ENCODE measurements around the gene GYPB.
"Not testable (repeated sequence)": the region's sequence is repeated elsewhere in the genome, so short reads cannot be mapped to it uniquely, and the experiment has no call there.

GYPB gene

GRCh38 chr4:144019277-144019676 is at the start of gene GYPB:
Gene GYPB (minus strand): TSS chr4:144019380. CDS start chr4:144019287, 93 bp downstream.
- not testable (repeated sequence) for H3K27me3 Mint-ChIP-seq (ENCODE audit: low read depth); H3K4me3 Mint-ChIP-seq; H3K36me3 Mint-ChIP-seq (ENCODE audit: low read depth); H3K27ac Mint-ChIP-seq; H3K9me3 Mint-ChIP-seq; H3K4me1 Mint-ChIP-seq (ENCODE audit: low read depth)

DNA sequence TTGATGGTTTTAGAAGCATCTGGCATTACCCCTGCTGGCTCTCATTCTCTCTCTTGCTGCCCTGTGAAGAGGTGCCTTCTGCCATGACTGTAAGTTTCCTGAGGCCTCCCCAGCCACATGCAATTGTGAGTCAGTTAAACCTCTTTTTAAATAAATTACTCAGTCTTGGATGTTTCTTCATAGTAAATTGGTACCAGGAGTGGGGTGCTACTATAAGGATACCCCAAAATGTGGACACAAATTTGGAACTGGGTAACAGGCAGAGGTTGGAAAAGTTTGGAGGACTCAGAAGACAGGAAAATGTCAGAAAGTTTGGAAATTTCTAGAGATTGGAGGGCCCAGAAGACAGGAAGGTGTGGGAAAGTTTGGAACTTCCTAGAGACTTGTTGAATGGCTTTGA is 42.4 kb upstream of the GYPB start:
- not testable (repeated sequence) for H3K27ac Mint-ChIP-seq; H3K4me3 Mint-ChIP-seq; H3K36me3 Mint-ChIP-seq (ENCODE audit: low read depth)

GRCh38 chr4:144060234-144060859 is 41.2 kb upstream of the GYPB start:
- not testable (repeated sequence) for H3K27me3 Mint-ChIP-seq (ENCODE audit: low read depth); H3K4me1 Mint-ChIP-seq (ENCODE audit: low read depth); H3K4me3 Mint-ChIP-seq

More for the DNA sequence above, 42.4 kb upstream of the GYPB start:
- H3K4me1 Mint-ChIP-seq (ENCODE audit: low read depth); H3K27me3 Mint-ChIP-seq (ENCODE audit: low read depth): not testable (repeated sequence)
- H3K9me3 Mint-ChIP-seq = peaks cover 12% of the 10 kb centered on the region

GRCh38 chr4:144056800-144057199 is 37.6 kb upstream of the GYPB start:
- Mint-ChIP-seq H3K27ac (no peak overlapping the region), H3K4me1 (ENCODE audit: low read depth) (no peaks in the 10 kb centered on the region), H3K27me3 (ENCODE audit: low read depth) (no peaks in the 10 kb centered on the region), H3K36me3 (ENCODE audit: low read depth) (no peaks in the 10 kb centered on the region), H3K9me3 (peaks cover 7% of the 10 kb centered on the region), H3K4me3 (no peak overlapping the region)

More at GRCh38 chr4:144060234-144060859, 41.2 kb upstream of the GYPB start:
- H3K9me3 Mint-ChIP-seq = peaks cover 12% of the 10 kb centered on the region
- H3K27ac Mint-ChIP-seq; H3K36me3 Mint-ChIP-seq (ENCODE audit: low read depth): not testable (repeated sequence)

- not testable (repeated sequence) for H3K36me3 Mint-ChIP-seq (ENCODE audit: low read depth); H3K4me1 Mint-ChIP-seq (ENCODE audit: low read depth); H3K9me3 Mint-ChIP-seq; H3K27me3 Mint-ChIP-seq (ENCODE audit: low read depth); H3K27ac Mint-ChIP-seq; H3K4me3 Mint-ChIP-seq
Measured at GRCh38 chr4:144055336-144055735, 36.2 kb upstream of the GYPB start.

DNA sequence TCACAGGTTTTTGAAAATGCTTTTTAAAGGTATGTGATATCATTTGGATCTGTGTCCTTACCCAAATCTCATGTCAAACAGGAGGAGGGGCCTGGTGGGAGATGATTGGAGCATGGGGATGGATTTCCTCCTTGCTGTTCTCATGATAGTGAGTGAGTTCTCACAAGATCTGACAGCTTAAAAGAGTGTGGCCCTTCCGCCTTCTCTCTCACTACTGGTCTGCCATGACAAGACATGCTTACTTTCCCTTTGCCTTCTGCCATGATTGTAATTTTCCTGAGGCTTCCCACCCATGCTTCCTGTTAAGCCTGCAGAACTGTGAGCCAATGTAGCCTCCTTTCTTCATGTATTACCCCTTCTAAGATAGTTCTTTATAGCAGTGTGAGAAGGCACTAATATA is 32.3 kb upstream of the GYPB start:
- not testable (repeated sequence) for H3K4me1 Mint-ChIP-seq (ENCODE audit: low read depth); H3K4me3 Mint-ChIP-seq; H3K9me3 Mint-ChIP-seq; H3K27me3 Mint-ChIP-seq (ENCODE audit: low read depth); H3K27ac Mint-ChIP-seq; H3K36me3 Mint-ChIP-seq (ENCODE audit: low read depth)

GRCh38 chr4:144050631-144051030 is 31.5 kb upstream of the GYPB start:
- H3K36me3 Mint-ChIP-seq (ENCODE audit: low read depth); H3K27me3 Mint-ChIP-seq (ENCODE audit: low read depth); H3K27ac Mint-ChIP-seq; H3K9me3 Mint-ChIP-seq; H3K4me3 Mint-ChIP-seq; H3K4me1 Mint-ChIP-seq (ENCODE audit: low read depth): not testable (repeated sequence)

DNA sequence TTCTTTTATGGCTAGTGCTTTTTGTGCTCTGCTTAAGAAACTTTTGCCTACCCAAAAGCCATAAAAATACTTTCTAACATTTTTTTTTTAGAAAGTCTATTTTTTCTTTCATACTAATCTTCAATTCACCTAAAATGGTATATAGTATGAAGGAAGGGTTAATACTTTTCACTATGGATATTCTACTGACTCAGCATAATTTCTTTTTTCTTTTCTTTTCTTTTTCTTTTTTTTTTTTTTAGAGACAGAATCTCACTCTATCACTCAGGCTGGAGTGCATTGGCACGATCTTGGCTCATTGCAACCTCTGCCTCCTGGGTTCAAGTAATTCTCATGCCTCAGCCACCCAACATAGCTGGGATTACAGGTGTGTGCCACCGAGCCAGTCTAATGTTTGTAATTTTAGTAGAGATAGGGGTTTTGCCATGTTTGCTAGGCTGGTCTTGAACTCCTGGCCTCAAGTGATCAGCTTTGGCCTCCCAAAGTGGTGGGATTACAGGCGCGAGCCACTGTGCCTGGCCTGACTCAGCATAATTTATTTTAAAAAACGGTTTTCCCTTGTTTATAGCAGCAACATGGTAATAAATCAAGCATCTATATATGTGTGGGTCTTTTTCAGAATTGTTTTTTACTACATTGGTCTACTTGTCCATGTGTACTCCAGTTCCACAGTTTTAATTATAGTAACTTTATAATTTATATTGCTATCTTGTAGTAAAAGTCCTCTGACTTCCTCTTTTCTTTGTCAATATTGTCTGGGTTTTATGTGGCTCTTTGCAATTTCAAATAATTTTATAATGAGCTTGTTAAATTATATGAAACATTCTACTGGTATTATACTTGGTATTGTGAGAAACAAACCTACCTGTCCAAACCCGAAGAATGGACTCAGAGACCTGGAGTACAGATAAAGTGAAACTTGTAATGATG is 30.6 kb upstream of the GYPB start:
- H3K27ac Mint-ChIP-seq; H3K9me3 Mint-ChIP-seq; H3K27me3 Mint-ChIP-seq (ENCODE audit: low read depth); H3K4me3 Mint-ChIP-seq; H3K4me1 Mint-ChIP-seq (ENCODE audit: low read depth); H3K36me3 Mint-ChIP-seq (ENCODE audit: low read depth): not testable (repeated sequence)

GRCh38 chr4:144044936-144045335 is 25.8 kb upstream of the GYPB start:
- not testable (repeated sequence) for H3K27me3 Mint-ChIP-seq (ENCODE audit: low read depth); H3K27ac Mint-ChIP-seq; H3K4me1 Mint-ChIP-seq (ENCODE audit: low read depth); H3K36me3 Mint-ChIP-seq (ENCODE audit: low read depth); H3K9me3 Mint-ChIP-seq; H3K4me3 Mint-ChIP-seq

DNA sequence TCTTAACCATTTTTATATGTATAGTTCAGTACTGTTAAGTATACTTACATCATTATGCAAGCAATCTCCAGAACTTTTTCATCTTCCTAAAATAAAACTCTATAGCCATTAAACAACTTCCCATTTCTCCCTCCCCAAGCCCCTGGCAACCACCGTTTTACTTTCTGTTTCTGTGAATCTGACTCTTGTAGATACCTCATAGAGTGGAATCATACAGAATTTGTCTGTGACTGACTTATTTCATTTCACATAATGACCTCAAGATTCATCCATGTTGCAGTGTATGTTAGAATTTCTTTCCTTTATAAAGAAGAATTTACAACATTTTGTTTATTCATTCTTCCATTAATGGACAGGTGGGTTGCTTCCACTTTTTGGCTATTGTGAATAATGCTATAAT is 13.4 kb upstream of the GYPB start:
- H3K4me1 Mint-ChIP-seq (ENCODE audit: low read depth); H3K27ac Mint-ChIP-seq; H3K4me3 Mint-ChIP-seq; H3K27me3 Mint-ChIP-seq (ENCODE audit: low read depth); H3K9me3 Mint-ChIP-seq; H3K36me3 Mint-ChIP-seq (ENCODE audit: low read depth): not testable (repeated sequence)

- H3K27ac Mint-ChIP-seq; H3K4me1 Mint-ChIP-seq (ENCODE audit: low read depth); H3K27me3 Mint-ChIP-seq (ENCODE audit: low read depth); H3K36me3 Mint-ChIP-seq (ENCODE audit: low read depth); H3K4me3 Mint-ChIP-seq; H3K9me3 Mint-ChIP-seq: not testable (repeated sequence)
Measured at GRCh38 chr4:144031875-144032274, 12.7 kb upstream of the GYPB start.

DNA sequence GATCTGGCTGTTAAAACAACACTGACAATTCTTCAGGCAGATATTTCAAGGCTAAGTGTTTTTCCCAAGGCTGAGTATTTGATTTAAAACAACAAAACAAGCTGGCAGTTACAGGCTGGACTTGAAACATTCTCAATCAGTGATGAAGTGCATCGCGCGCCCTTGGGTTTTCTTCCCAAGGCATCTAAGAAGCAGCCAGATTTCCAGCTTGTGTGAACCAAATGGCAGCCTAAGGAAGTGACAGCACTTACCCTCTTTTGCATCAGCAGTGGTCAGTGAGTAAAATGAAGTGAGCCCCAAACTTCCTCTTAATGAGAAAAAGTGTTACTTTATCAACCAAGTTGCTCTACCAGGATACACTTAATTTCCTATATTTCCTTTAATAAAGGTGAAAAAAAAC is 12.2 kb upstream of the GYPB start:
- not testable (repeated sequence) for H3K27ac Mint-ChIP-seq; H3K4me1 Mint-ChIP-seq (ENCODE audit: low read depth); H3K27me3 Mint-ChIP-seq (ENCODE audit: low read depth); H3K9me3 Mint-ChIP-seq; H3K4me3 Mint-ChIP-seq; H3K36me3 Mint-ChIP-seq (ENCODE audit: low read depth)

GRCh38 chr4:144030708-144031107 is 11.5 kb upstream of the GYPB start:
- not testable (repeated sequence) for H3K4me3 Mint-ChIP-seq; H3K9me3 Mint-ChIP-seq; H3K27ac Mint-ChIP-seq; H3K27me3 Mint-ChIP-seq (ENCODE audit: low read depth); H3K4me1 Mint-ChIP-seq (ENCODE audit: low read depth); H3K36me3 Mint-ChIP-seq (ENCODE audit: low read depth)

DNA sequence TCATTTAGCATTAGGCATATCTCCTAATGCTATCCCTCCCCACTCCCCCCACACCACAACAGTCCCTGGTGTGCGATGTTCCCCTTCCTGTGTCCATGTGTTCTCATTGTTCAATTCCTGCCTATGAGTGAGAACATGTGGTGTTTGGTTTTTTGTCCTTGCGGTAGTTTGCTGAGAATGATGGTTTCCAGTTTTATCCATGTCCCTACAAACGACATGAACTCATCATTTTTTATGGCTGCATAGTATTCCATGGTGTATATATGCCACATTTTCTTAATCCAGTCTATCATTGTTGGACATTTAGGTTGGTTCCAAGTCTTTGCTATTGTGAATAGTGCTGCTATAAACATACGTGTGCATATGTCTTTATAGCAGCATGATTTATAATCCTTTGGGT is 7.5 kb upstream of the GYPB start:
- H3K4me1 Mint-ChIP-seq (ENCODE audit: low read depth); H3K9me3 Mint-ChIP-seq; H3K27ac Mint-ChIP-seq; H3K36me3 Mint-ChIP-seq (ENCODE audit: low read depth); H3K27me3 Mint-ChIP-seq (ENCODE audit: low read depth); H3K4me3 Mint-ChIP-seq: not testable (repeated sequence)

DNA sequence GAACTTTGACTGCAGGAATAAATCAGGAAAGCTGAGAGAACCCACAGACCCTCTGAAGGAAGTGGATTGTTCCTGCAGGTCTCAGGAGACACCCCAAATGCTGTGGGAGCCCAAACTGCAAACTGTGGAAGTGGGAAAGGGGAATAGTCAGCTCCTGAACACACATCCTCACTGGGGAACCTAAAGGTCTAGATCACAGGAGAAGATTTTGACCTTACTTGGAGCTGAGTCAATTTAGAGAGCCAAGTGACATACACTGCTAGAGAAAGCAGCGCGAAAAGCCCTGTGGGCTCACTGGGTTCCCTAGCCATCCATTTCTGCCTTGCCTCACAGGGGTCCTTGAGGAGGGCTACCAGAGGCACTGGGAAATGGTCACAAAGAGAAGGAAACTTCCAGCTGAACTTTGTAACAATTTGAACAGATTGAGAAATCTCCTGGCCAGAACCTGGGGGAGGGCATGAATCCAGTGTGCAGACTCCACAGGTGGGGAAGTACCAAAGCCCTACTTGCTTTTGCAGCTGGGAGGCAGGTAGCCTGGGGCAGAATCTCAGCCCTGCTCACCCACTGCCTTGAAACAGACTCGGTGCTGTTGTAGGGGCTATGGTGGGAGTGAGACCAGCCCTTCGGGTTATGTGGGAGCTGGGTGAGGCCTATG is 5.3 kb upstream of the GYPB start:
- not testable (repeated sequence) for H3K4me1 Mint-ChIP-seq (ENCODE audit: low read depth); H3K9me3 Mint-ChIP-seq; H3K36me3 Mint-ChIP-seq (ENCODE audit: low read depth); H3K27me3 Mint-ChIP-seq (ENCODE audit: low read depth); H3K4me3 Mint-ChIP-seq; H3K27ac Mint-ChIP-seq
